AG10803 (cell line): ENCODE measurements around the gene KSR1.

Source experiments
- DNase-seq: peaks from one replicate; pipeline ENCODE4 v3.0.0; 2010; ENCODE audit warnings: low read depth
- H3K4me3 ChIP-seq: 2 replicates; pipeline ENCODE4 v1.5.1; 2011; ENCODE audit warnings: mild to moderate bottlenecking, low read length, control low read depth
- TF ChIP-seq, protein P1 (sequence below): conservative IDR thresholded peaks from 2 replicates; pipeline ENCODE4 v1.5.1; 2011; ENCODE audit warnings: mild to moderate bottlenecking, low read length, control low read depth, inconsistent platforms

KSR1 gene

DNA sequence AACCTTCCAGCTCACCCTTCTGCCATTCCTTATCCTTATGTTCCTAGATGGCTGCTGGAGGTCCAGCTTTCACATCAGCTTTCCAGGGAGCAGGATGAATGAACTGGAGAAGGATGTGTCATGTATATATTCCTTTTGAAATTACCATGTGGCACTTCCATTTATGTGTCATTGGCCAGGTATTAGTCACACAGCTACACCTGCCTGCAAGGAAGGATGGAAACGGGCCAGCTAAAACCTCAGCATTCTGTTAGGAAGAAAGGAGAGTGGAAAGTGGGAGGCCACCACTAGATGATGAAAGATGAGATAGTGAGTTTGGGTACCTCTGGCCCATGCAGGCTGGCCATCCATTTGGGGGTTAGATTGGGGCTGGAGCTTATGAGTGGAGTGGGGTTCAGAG is 67.5 kb downstream of the KSR1 start:
- TF ChIP-seq, protein P1, sequence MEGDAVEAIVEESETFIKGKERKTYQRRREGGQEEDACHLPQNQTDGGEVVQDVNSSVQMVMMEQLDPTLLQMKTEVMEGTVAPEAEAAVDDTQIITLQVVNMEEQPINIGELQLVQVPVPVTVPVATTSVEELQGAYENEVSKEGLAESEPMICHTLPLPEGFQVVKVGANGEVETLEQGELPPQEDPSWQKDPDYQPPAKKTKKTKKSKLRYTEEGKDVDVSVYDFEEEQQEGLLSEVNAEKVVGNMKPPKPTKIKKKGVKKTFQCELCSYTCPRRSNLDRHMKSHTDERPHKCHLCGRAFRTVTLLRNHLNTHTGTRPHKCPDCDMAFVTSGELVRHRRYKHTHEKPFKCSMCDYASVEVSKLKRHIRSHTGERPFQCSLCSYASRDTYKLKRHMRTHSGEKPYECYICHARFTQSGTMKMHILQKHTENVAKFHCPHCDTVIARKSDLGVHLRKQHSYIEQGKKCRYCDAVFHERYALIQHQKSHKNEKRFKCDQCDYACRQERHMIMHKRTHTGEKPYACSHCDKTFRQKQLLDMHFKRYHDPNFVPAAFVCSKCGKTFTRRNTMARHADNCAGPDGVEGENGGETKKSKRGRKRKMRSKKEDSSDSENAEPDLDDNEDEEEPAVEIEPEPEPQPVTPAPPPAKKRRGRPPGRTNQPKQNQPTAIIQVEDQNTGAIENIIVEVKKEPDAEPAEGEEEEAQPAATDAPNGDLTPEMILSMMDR: no peak
- no peak overlapping the region for H3K4me3 ChIP-seq
- no peak for DNase-seq

DNA sequence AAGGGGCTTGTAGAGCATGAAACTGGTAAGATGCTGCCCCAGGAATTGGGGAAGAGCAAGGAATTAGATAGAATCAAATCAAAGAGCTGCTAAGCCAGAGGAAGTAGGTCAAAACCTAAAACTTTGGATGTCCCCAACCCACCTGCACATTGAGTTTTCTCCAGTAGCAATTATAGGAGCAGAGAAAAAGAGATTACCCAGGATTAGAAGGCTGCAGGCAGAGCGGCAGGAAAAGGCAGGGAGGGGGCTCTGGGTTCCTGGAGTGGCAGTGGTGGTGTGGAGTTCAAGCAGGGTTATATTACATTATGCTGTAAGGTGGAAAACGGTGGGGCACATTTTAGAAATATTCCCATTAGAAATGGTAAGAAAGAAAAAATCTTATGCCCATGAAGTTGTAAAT is 68.3 kb downstream of the KSR1 start:
- no peak overlapping the region for H3K4me3 ChIP-seq
- no peak for DNase-seq
- TF ChIP-seq, protein P1: no peak

DNA sequence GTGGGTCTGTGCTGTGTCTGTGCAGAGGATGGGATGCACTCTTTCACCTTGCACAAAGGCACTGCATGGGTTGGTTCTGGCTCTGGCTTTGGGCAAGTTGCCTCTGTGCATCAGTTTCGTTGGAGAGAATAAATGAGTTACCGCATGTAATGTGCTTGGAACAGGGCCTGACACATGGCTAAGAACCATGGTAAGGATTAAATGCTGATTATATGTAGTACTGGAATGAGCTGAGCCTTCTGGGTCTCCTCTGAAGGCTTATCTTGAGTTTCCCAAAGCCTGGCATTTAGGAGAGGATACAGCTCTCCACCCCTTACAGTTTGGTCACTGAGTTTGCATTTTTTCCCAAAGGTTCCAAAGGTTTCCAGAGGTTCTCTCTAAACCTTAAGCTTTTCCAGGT is 69.1 kb downstream of the KSR1 start:
- H3K4me3 ChIP-seq: no peak overlapping the region
- TF ChIP-seq, protein P1: no peak
- DNase-seq: no peak

DNA sequence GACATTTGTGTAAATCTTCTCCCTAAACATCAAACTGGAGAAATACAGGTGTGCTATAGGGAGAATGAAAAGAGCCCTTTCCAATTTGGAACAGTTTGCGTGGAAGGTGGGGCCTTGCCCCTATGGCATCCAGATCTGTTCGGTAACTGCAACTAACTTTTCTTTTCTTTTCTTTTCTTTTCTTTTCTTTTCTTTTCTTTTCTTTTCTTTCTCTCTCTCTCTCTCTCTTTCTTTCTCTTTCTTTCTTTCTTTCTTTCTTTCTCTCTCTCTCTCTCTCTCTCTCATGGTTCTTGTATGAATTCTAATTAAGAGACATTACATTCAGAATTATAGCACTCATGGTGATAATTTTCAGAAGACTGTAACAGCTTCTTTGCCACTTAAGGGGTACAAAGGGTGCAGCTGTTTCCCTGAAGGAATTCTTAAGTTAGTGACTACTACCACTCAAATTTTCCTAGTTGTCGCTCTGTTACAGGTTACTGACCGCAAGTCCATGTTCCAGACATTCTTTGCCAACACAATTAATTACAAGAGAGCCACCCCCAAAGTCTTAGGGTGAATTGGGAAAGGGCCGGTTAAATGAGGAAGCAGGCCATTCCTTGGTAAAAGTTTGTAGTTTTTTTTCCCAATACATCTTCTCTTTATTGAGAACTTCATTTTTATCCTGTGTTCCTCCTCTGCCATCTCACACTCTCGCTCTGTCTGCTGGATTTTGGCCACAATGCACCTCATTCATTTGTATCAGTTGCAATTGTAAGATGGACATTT is 69.8 kb downstream of the KSR1 start:
- no peak for DNase-seq
- TF ChIP-seq, protein P1: no peak
- H3K4me3 ChIP-seq: no peak overlapping the region

DNA sequence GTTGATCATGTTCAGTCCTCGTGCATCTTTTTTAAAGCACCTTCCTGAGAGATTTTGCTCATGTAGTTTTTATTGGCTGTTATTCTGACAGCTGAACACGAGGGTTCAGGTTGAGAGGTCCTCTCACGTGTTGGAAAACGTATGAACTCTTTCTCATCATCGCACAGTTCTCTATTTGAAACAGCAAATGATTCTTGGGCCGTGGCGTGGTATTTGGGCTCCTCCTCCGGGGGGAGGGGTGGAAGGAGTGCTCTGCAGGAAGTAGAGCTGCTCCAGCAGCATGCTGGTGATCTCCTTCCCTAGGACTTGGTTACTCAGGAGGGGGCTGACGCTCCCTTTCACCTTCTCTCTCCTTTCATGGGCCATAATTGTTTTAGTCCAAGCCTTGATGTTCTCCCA is 70.4 kb downstream of the KSR1 start:
- DNase-seq: peak; percentile 46
- no peak overlapping the region for H3K4me3 ChIP-seq
- TF ChIP-seq, protein P1: no peak

DNA sequence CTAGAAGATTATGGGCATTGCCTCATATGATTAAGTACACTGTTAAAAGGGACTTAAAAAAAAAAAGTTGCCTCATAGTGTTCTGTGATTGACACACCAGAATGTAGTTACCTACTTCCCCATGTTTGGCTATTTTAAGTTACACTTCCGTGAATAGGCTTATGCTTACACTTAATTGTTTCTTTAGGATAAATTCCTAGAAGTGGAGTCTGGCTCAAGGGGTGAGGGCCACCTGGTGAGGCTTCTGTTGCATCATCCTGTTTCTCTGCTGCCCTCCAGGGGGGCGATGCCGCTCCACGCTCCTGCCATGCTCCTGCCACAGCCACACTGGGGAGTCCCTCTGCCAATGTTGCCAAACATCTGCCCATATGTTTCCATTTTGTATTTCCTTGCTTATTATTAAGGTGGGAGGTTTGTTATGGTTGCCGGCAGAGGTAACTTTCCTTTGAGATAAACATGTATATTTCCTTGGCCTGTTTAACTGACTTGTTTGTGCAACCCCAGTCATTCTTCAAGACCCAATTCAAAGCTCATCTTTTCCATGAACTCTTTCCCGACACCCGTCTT is 73.1 kb downstream of the KSR1 start:
- TF ChIP-seq, protein P1: no peak
- H3K4me3 ChIP-seq: no peak overlapping the region
- DNase-seq: no peak

DNA sequence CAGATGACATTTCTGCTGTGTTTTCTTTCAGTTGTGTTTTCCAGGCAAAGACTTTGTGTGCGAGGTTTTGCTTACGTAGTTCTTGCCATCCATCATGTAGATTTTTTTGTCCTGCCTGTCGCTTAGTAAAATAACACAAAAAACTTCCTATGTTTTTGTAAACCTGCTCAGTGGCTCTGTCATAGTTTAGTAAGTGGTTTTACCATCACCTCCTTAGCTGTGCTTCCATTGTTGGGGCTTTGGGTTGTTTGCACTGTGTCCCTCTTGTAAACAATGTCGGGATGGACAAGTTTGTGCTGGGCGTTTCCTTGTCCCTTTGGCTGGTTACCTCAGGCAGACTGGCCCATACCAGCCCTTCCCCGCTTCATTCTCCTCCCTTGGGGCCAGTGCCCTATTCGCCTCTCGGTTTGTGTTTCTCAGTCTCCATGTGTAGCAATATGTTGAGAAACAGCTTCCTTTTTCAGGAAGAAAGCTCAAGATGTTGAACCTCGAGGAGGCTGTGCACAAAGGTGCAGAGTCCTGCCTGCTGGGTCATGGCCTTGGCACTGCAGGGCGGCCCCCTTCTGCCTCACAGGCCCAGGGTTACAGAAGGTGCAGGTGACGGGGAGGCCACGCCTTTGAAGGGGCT is 74.6 kb downstream of the KSR1 start:
- TF ChIP-seq, protein P1: no peak
- peak; percentile 39 for DNase-seq
- no peak overlapping the region for H3K4me3 ChIP-seq
